ENCODE measurements around the gene NUP93. TPM values are rescaled to one million over a fixed set of nuclear protein-coding genes. Genes with fewer than 3 reads are reported as not detected.

The NUP93 gene
- total RNA-seq, 1 experiment from 2014 or later, result 165 TPM

- peak overlapping the region in 1 of 3 experiments; percentile 70; a peak in 2 of 7 replicates for H3K27ac Mint-ChIP-seq
- Histone ChIP-seq H2BK5ac (ENCODE audit: insufficient read length, low read length) (no peak overlapping the region), H4K5ac (ENCODE audit: insufficient read length, low read depth, low read length) (no peak overlapping the region), H4K8ac (replicated peaks; ENCODE audit: insufficient read length, low read depth, low read length) (no peak overlapping the region), H3K14ac (ENCODE audit: insufficient read depth, low read length) (no peak overlapping the region), H2BK12ac (ENCODE audit: insufficient read length, low read depth, low read length) (no peak overlapping the region), H3K23ac (ENCODE audit: insufficient read length, low read depth, low read length) (no peak overlapping the region), H3K4me2 (ENCODE audit: insufficient read depth, insufficient read length, low read length) (no peak overlapping the region), H4K91ac (ENCODE audit: insufficient read length, low read depth, low read length) (no peak overlapping the region), H3K4me1 (ENCODE audit: insufficient read depth, low read length) (no peaks in the 10 kb centered on the region), H3K79me1 (ENCODE audit: insufficient read depth, low read depth, low read length, poor library complexity, severe bottlenecking) (no peaks in the 10 kb centered on the region), H3K18ac (ENCODE audit: insufficient read length, low read depth, low read length) (no peak overlapping the region), H3K4ac (ENCODE audit: low read depth, low read length) (no peak overlapping the region), H2BK20ac (ENCODE audit: low read depth, low read length, poor library complexity, severe bottlenecking) (no peak overlapping the region), H2BK120ac (ENCODE audit: low read depth, low read length, poor library complexity, severe bottlenecking) (no peak overlapping the region), H3K79me2 (ENCODE audit: insufficient read depth, low read length) (no peaks in the 10 kb centered on the region), H3K27ac (ENCODE audit: insufficient read length, low read depth, low read length) (no peak overlapping the region), H3T11ph (ENCODE audit: low read length) (no peak overlapping the region), H4K20me1 (ENCODE audit: control insufficient read depth, insufficient read depth, insufficient read length) (no peaks in the 10 kb centered on the region), H3K27me3 (ENCODE audit: insufficient read depth, low read length) (no peaks in the 10 kb centered on the region), H3K56ac (ENCODE audit: insufficient read length, low read depth, low read length) (no peak overlapping the region), H3K9me3 (ENCODE audit: control insufficient read depth, low read depth, low read length) (no peaks in the 10 kb centered on the region), H3K23me2 (ENCODE audit: insufficient read length, low read depth, low read length, poor library complexity, severe bottlenecking) (no peaks in the 10 kb centered on the region), H2AK5ac (ENCODE audit: insufficient read length, low read length) (no peak overlapping the region), H3K9ac (ENCODE audit: extremely low read depth, insufficient read length, low read length) (no peak overlapping the region), H2BK15ac (ENCODE audit: low read depth, low read length) (no peak overlapping the region), H2AFZ (ENCODE audit: low read length) (no peak overlapping the region)
- H3K4me3 Mint-ChIP-seq, result no peak overlapping the region
- no CpG with 5 or more reads among the region's 13 CpGs for WGBS (ENCODE audit: extremely low coverage, insufficient read length, low lambda C conversion rate)
- peaks cover 14% of the 10 kb centered on the region for H3K27me3 Mint-ChIP-seq (ENCODE audit: low read depth)
- TF ChIP-seq CTCF (conservative IDR thresholded peaks at IDR 0.05), result no peak
- no peaks in the 10 kb centered on the region for H3K36me3 Mint-ChIP-seq (ENCODE audit: insufficient read depth in 1 of 3, low read depth in 3 of 3)
- no peak for DNase-seq
- H3K9me3 Mint-ChIP-seq, result peaks cover 0 to 4% of the 10 kb centered on the region in 2 experiments; a peak in 2 of 5 replicates
- H3K4me1 Mint-ChIP-seq, result peaks cover 13% of the 10 kb centered on the region in 2 experiments
These were observed 21.1 kb upstream of the NUP93 start for GRCh38 chr16:56708525-56709442.

All from H9 (cell line).